PC-3 (cell line): ENCODE results near the gene FGF16. TPM values are rescaled to one million over a fixed set of nuclear protein-coding genes. Genes with fewer than 3 reads are reported as not detected.
A peak's percentile ranks its signal among the peaks of the same experiment; 100 is the strongest.

Experiments
- ATAC-seq: fragments of 200-7000 bp; cut with Tn5 transposase; 2 replicates; pipeline ENCODE4 v1.9.1; 2020; ENCODE audit warnings: mild to moderate bottlenecking, moderate library complexity
- BruUV-seq: library from RNA; stranded (reverse); fragments of 400-500 nt; replicated peaks from 2 replicates; lab custom pipeline; 2021; lab: Mats Ljungman, UMichigan
- CTCF ChIA-PET: fragments of 300-600 bp; sonication (Branson Sonifier 250); formaldehyde crosslinking; loops from one replicate; lab custom pipeline; 2022; ENCODE audit warnings: antibody characterized with exemption; lab: Charles Lee
- POLR2A ChIA-PET: fragments of 300-600 bp; sonication (Branson Sonifier 250); formaldehyde crosslinking; loops from one replicate; lab custom pipeline; 2022; ENCODE audit warnings: antibody characterized with exemption; ENCODE audit not compliant: unreplicated experiment; lab: Charles Lee
- DNase-seq: peaks from one replicate; pipeline ENCODE4 v3.0.0-alpha.2; 2015
- H2AFZ ChIP-seq: fragments of 300-600 bp; sonication (generic); 2 replicates; pipeline ENCODE4 v1.6.0; 2016; ENCODE audit warnings: antibody characterized with exemption, low read length
- H3F3A ChIP-seq: fragments of 300-600 bp; sonication (generic); one replicate; pipeline ENCODE4 v1.6.0; 2017; ENCODE audit warnings: antibody characterized with exemption, low read length, control low read depth, mild to moderate bottlenecking; ENCODE audit not compliant: unreplicated experiment
- H3K27ac ChIP-seq: fragments of 300-600 bp; sonication (generic); 2 replicates; pipeline ENCODE4 v1.5.1; 2016; ENCODE audit warnings: mild to moderate bottlenecking, low read length
- H3K27me3 ChIP-seq: fragments of 300-600 bp; sonication (generic); 2 replicates; pipeline ENCODE4 v1.6.1; 2016; ENCODE audit warnings: low read length, mixed read lengths
- H3K36me3 ChIP-seq: fragments of 300-600 bp; sonication (generic); 2 replicates; pipeline ENCODE4 v1.6.1; 2016; ENCODE audit warnings: low read depth, mixed run types, low read length, mixed read lengths
- H3K4me1 ChIP-seq: fragments of 300-600 bp; sonication (generic); 2 replicates; pipeline ENCODE4 v1.5.1; 2016; ENCODE audit warnings: low read length; ENCODE audit not compliant: insufficient read depth
- H3K4me2 ChIP-seq: fragments of 300-600 bp; sonication (generic); 2 replicates; pipeline ENCODE4 v1.6.0; 2016; ENCODE audit warnings: low read length
- H3K4me3 ChIP-seq: fragments of 300-600 bp; sonication (generic); 2 replicates; pipeline ENCODE4 v1.5.1; 2016; ENCODE audit warnings: mild to moderate bottlenecking, low read length, mixed read lengths
- H3K79me2 ChIP-seq: fragments of 300-600 bp; sonication (generic); 2 replicates; pipeline ENCODE4 v1.6.1; 2017; ENCODE audit warnings: low read length, mixed read lengths
- H3K9ac ChIP-seq: fragments of 300-600 bp; sonication (generic); 2 replicates; pipeline ENCODE4 v1.6.0; 2016; ENCODE audit warnings: mild to moderate bottlenecking, low read length
- H3K9me2 ChIP-seq: fragments of 300-600 bp; sonication (generic); replicated peaks from 2 replicates; pipeline ENCODE4 v1.6.1; 2016; ENCODE audit warnings: mixed run types, low read length, mixed read lengths
- H3K9me3 ChIP-seq: fragments of 300-600 bp; sonication (generic); 2 replicates; pipeline ENCODE4 v1.6.1; 2016; ENCODE audit warnings: low read length, mixed read lengths
- H4K20me1 ChIP-seq: fragments of 300-600 bp; sonication (generic); 2 replicates; pipeline ENCODE4 v1.6.1; 2016; ENCODE audit warnings: low read length, mixed read lengths
- CTCF ChIP-seq: fragments of 300-600 bp; sonication (generic); conservative IDR thresholded peaks from 2 replicates; pipeline ENCODE4 v1.5.1; 2017; ENCODE audit warnings: antibody characterized with exemption, low read depth, mild to moderate bottlenecking, low read length
- EZH2 ChIP-seq: fragments of 300-600 bp; sonication (generic); IDR thresholded peaks from one replicate; pipeline ENCODE4 v1.6.1; 2017; ENCODE audit warnings: antibody characterized with exemption, mild to moderate bottlenecking, low read length; ENCODE audit not compliant: unreplicated experiment
- EZH2phosphoT487 ChIP-seq: fragments of 300-600 bp; sonication (generic); IDR thresholded peaks from 2 replicates; pipeline ENCODE4 v1.6.1; 2018; ENCODE audit warnings: mild to moderate bottlenecking, antibody characterized with exemption, low read length, borderline replicate concordance
- intact Hi-C: fragments of 100-400 bp; cut with micrococcal nuclease; formaldehyde crosslinking; loops from 2 replicates; pipeline ENCODE4 v1.9.0; 2023
- total RNA-seq: library from RNA; depleted of rRNA; stranded (reverse); fragments of >200 nt; gene quantifications from 2 replicates; pipeline ENCODE4 v1.2.3, GENCODE V29; 2014

FGF16 gene
- total RNA-seq, 1 experiment from 2014 or later: not detected

DNA sequence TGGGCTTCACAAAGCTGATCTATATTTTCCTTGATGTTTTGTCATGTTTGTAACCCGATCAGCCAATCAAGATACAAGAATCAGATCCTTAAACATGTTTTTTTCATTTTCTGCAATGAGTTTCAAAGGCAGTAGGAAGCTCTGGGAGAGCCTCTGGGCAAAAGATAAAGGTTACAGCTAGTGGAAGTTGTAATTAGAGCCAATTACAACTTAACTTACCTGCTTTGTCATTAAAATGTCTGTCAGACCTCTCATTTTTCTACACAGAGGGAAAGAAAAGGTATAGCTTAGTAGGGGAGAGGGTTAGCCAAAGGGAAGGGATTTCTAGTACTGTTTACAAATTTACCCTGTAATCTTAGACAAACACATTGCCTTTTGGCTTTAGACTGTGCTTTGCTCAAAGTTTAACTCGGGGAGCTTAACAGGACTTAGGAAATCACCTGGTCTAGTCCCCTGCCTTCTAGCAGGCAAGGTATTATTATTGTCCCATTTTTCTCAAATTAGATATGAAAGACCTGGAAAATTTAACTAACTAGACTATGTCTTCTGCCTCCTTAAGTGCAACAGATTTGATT, 55.8 kb downstream of the FGF16 start:
- Histone ChIP-seq H3K4me2 (no peak overlapping the region), H3K9me3 (no peaks in the 10 kb centered on the region), H3K4me3 (no peak overlapping the region), H2AFZ (no peak overlapping the region), H3F3A (no peaks in the 10 kb centered on the region), H3K27me3 (no peaks in the 10 kb centered on the region), H3K79me2 (no peaks in the 10 kb centered on the region), H3K9ac (no peak overlapping the region), H3K27ac (no peak overlapping the region), H3K4me1 (no peaks in the 10 kb centered on the region), H4K20me1 (no peaks in the 10 kb centered on the region), H3K9me2 (no peaks in the 10 kb centered on the region), H3K36me3 (no peaks in the 10 kb centered on the region; the same call in 1 of the 2 replicates)
- TF ChIP-seq EZH2phosphoT487 (no peak), CTCF (no peak), EZH2 (no peak)
- POLR2A ChIA-PET: no interaction called here
- BruUV-seq: no TSS peak
- DNase-seq (no peak), ATAC-seq (peak; percentile 38)
- intact Hi-C loops: no loop called here
- CTCF ChIA-PET: no interaction called here

DNA sequence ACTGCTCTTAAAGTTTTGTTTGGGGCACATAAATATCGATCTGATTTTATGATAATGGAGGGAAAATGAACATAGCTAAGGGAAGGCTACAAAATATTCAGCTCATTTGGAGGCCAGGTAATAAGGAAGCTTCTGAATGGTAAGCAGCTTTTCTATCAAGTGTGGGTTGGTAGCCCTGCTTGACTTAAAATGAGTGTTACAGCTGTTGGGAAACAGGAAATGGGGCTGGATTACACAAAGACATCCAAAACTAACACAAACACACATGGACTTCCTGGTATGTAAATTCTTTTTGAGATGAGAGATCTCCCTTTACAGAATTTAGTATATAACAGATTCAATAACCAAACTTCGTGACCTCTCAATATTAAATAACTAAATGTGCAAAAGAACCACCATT, 58.0 kb downstream of the FGF16 start:
- no peaks in the 10 kb centered on the region for H4K20me1 ChIP-seq
- TF ChIP-seq EZH2 (no peak), EZH2phosphoT487 (no peak), CTCF (no peak)
- H3K27me3 ChIP-seq: no peaks in the 10 kb centered on the region
- H3F3A ChIP-seq: no peaks in the 10 kb centered on the region
- H3K4me3 ChIP-seq: no peak overlapping the region
- no peak overlapping the region for H3K9ac ChIP-seq
- no peaks in the 10 kb centered on the region for H3K79me2 ChIP-seq
- H3K9me3 ChIP-seq: no peaks in the 10 kb centered on the region
- 0 out of 2 replicates have a peak, but pooled peaks cover 2% of the 10 kb centered on the region for H3K4me1 ChIP-seq
- ChIA-PET CTCF (no interaction called here), POLR2A (interaction anchor here (0.6 kb wide), 1 partner anchor 472 kb away, joined by 4 read pairs; no protein-coding TSS in a partner anchor)
- no TSS peak for BruUV-seq
- no peak overlapping the region for H3K27ac ChIP-seq
- H3K4me2 ChIP-seq: no peak overlapping the region
- intact Hi-C loops: no loop called here
- no peak overlapping the region for H2AFZ ChIP-seq
- DNase-seq (no peak), ATAC-seq (no peak)
- no peaks in the 10 kb centered on the region for H3K9me2 ChIP-seq
- H3K36me3 ChIP-seq: no peaks in the 10 kb centered on the region; the same call in 1 of the 2 replicates
